Measurements from ENCODE around the gene PFKM. TPM values are rescaled to one million over a fixed set of nuclear protein-coding genes. Genes with fewer than 3 reads are reported as not detected.
"Not testable (repeated sequence)": the region's sequence is repeated elsewhere in the genome, so short reads cannot be mapped to it uniquely, and the experiment has no call there.

Gene PFKM
- total RNA-seq, 2 donors from 2014 or later, result 50.1 to 62.2 TPM

- H3K36me3 ChIP-seq, result peaks cover 3% of the 10 kb centered on the region
- H3K9me3 ChIP-seq, result no peaks in the 10 kb centered on the region
- no peak for TF ChIP-seq CTCF (IDR thresholded peaks at IDR 0.05)
- no peaks in the 10 kb centered on the region for H3K27me3 ChIP-seq (replicated peaks; ENCODE audit: insufficient read depth)
- ATAC-seq (ENCODE audit: insufficient number of reproducible peaks, low FRiP score, low read depth), result no peak
- no peak overlapping the region for H3K4me3 ChIP-seq
- DNase-seq (ENCODE audit: low spot score), result no peak
- H3K4me1 ChIP-seq (ENCODE audit: control insufficient read depth in 1 of 2, low read depth in 2 of 2), result peaks cover 3 to 22% of the 10 kb centered on the region in 2 donors
- no peak overlapping the region for H3K27ac ChIP-seq
These were observed 2.4 kb downstream of the PFKM start for GRCh38 chr12:48121522-48121921.

GRCh38 chr12:48122065-48122834 is 3.1 kb downstream of the PFKM start:
- H3K9me3 ChIP-seq, result no peaks in the 10 kb centered on the region
- no peak for TF ChIP-seq CTCF (IDR thresholded peaks at IDR 0.05)
- peaks cover 3% of the 10 kb centered on the region for H3K36me3 ChIP-seq
- ATAC-seq (ENCODE audit: insufficient number of reproducible peaks, low FRiP score, low read depth) (no peak), DNase-seq (ENCODE audit: low spot score) (no peak)
- no peaks in the 10 kb centered on the region for H3K27me3 ChIP-seq (replicated peaks; ENCODE audit: insufficient read depth)
- H3K27ac ChIP-seq, result no peak overlapping the region
- no peak overlapping the region for H3K4me3 ChIP-seq
- H3K4me1 ChIP-seq (ENCODE audit: control insufficient read depth in 1 of 2, low read depth in 2 of 2), result peaks cover 3 to 22% of the 10 kb centered on the region in 2 donors

DNA sequence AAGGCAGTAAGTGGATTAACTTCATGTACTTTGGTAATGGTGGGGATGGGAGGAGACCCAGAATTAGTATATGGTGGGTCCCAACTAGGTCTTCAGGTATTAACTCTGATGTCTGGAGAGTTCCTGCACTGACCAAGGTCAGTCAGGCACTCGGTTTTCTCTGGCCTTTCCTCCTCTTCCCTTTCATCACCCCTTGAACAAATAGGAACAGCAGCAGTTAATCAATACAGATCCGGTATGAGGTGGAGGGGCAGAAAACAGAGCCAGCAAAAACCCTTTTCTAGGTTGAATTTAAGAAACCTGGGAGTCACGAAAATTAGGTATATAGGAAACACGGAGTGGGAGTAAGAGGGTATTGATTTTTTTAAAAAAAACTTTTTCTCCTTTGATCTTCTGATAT is 4.0 kb downstream of the PFKM start:
- peaks cover 3% of the 10 kb centered on the region for H3K36me3 ChIP-seq
- no peaks in the 10 kb centered on the region for H3K9me3 ChIP-seq
- no peak for TF ChIP-seq CTCF (IDR thresholded peaks at IDR 0.05)
- peaks cover 3 to 22% of the 10 kb centered on the region in 2 donors for H3K4me1 ChIP-seq (ENCODE audit: control insufficient read depth in 1 of 2, low read depth in 2 of 2)
- ATAC-seq (ENCODE audit: insufficient number of reproducible peaks, low FRiP score, low read depth) (no peak), DNase-seq (ENCODE audit: low spot score) (no peak)
- H3K4me3 ChIP-seq, result no peak overlapping the region
- no peaks in the 10 kb centered on the region for H3K27me3 ChIP-seq (replicated peaks; ENCODE audit: insufficient read depth)
- H3K27ac ChIP-seq, result no peak overlapping the region

GRCh38 chr12:48125542-48125941 is 6.4 kb downstream of the PFKM start:
- not testable (repeated sequence) for H3K27ac ChIP-seq; H3K36me3 ChIP-seq; H3K9me3 ChIP-seq; DNase-seq (ENCODE audit: low spot score); H3K27me3 ChIP-seq (replicated peaks; ENCODE audit: insufficient read depth); H3K4me1 ChIP-seq (ENCODE audit: control insufficient read depth in 1 of 2, low read depth in 2 of 2); ATAC-seq (ENCODE audit: insufficient number of reproducible peaks, low FRiP score, low read depth); H3K4me3 ChIP-seq

DNA sequence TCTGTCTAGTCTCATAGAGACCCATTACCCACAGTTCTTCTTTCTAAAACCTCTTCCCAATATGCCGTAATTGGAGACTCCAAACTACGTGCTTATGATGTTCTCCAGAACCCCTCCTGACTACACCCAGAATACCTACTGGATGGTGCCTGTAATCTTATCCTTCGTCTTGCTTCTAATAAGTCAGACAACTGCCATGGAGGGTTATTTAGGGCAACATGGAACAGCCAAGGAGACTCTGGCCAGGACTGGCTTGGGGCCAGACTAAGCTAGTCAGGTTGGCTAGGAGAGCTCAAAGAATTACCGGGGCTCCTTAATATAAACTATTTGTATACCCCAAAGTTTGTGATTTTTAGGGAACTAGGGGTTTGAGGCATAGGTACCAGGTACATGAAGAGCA is 6.8 kb downstream of the PFKM start:
- DNase-seq (ENCODE audit: low spot score), result no peak
- H3K27ac ChIP-seq, result no peak overlapping the region
- peaks cover 0 to 2% of the 10 kb centered on the region in 2 donors for H3K4me1 ChIP-seq (ENCODE audit: control insufficient read depth in 1 of 2, low read depth in 2 of 2)
- no peaks in the 10 kb centered on the region for H3K9me3 ChIP-seq
- no peaks in the 10 kb centered on the region for H3K27me3 ChIP-seq (replicated peaks; ENCODE audit: insufficient read depth)
- H3K4me3 ChIP-seq, result no peak overlapping the region
- TF ChIP-seq CTCF (IDR thresholded peaks at IDR 0.05), result no peak
- peaks cover 11% of the 10 kb centered on the region for H3K36me3 ChIP-seq
- ATAC-seq (ENCODE audit: insufficient number of reproducible peaks, low FRiP score, low read depth), result no peak
